Measurements from ENCODE around the gene OR52L1.
"Not testable (repeated sequence)": the region's sequence is repeated elsewhere in the genome, so short reads cannot be mapped to it uniquely, and the experiment has no call there.

OR52L1 gene
- 0 reads per million in 4 donors for total RNA-seq

- DNase-seq = no peak
These were observed at the start of gene OR52L1 for GRCh38 chr11:5986885-5987284. OR52L1 (minus strand) TSS chr11:5986985; CDS start chr11:5986930, 55 bp downstream.

- DNase-seq = no peak
These were observed 44.1 kb upstream of the OR52L1 start, which contains the start of gene OR56A1 for GRCh38 chr11:6030708-6031405. OR56A1 (minus strand) TSS chr11:6030758; CDS start chr11:6027692, 3,066 bp downstream.

GRCh38 chr11:6027501-6027900 is 40.7 kb upstream of the OR52L1 start:
- DNase-seq = no peak

- DNase-seq = no peak
These were observed 38.3 kb upstream of the OR52L1 start for GRCh38 chr11:6025056-6025455.

GRCh38 chr11:6022956-6023355 is 36.2 kb upstream of the OR52L1 start:
- peak in 1 of 5 donors; percentile 13 for DNase-seq

GRCh38 chr11:6013042-6013441 is 26.3 kb upstream of the OR52L1 start:
- no peak for DNase-seq

GRCh38 chr11:6012035-6012668 is 25.4 kb upstream of the OR52L1 start:
- no peak for DNase-seq

GRCh38 chr11:6006846-6007245 is 20.1 kb upstream of the OR52L1 start, which contains the start of gene OR56A4:
OR56A4 (minus strand) TSS chr11:6006946; CDS start chr11:6002992, 3,954 bp downstream.
- no peak for DNase-seq

GRCh38 chr11:6006395-6006794 is 19.6 kb upstream of the OR52L1 start:
- no peak for DNase-seq

- DNase-seq = no peak
These were observed 15.5 kb upstream of the OR52L1 start for GRCh38 chr11:6002202-6002699.

- no peak for DNase-seq
These were observed 8.0 kb upstream of the OR52L1 start for GRCh38 chr11:5994791-5995190.

- no peak for DNase-seq
These were observed 5.9 kb upstream of the OR52L1 start for GRCh38 chr11:5992604-5993251.

GRCh38 chr11:5992150-5992549 is 5.4 kb upstream of the OR52L1 start:
- no peak for DNase-seq

GRCh38 chr11:5989203-5989602 is 2.4 kb upstream of the OR52L1 start:
- no peak for DNase-seq

GRCh38 chr11:5983443-5983842 is 3.3 kb downstream of the OR52L1 start:
- DNase-seq = no peak

- DNase-seq = no peak
These were observed 13.3 kb downstream of the OR52L1 start for GRCh38 chr11:5973530-5973929.

GRCh38 chr11:5968394-5968793 is 18.4 kb downstream of the OR52L1 start, which contains the start of gene OR56A5:
OR56A5 (minus strand) TSS chr11:5968494; CDS start chr11:5968494, 0 bp downstream.
- no peak for DNase-seq

GRCh38 chr11:5967708-5968107 is 19.1 kb downstream of the OR52L1 start:
- DNase-seq = no peak

- DNase-seq = no peak
These were observed 19.8 kb downstream of the OR52L1 start for GRCh38 chr11:5966958-5967357.

GRCh38 chr11:5960704-5961320 is 26.0 kb downstream of the OR52L1 start:
- not testable (repeated sequence) for DNase-seq

- no peak for DNase-seq
These were observed 31.2 kb downstream of the OR52L1 start for GRCh38 chr11:5955586-5955985.

GRCh38 chr11:5941951-5942350 is 44.8 kb downstream of the OR52L1 start, which contains the start of gene OR56A3:
OR56A3 (plus strand) TSS chr11:5942251; CDS start chr11:5947347, 5,096 bp downstream.
- DNase-seq = no peak

GRCh38 chr11:5940748-5941147 is 46.0 kb downstream of the OR52L1 start:
- no peak for DNase-seq
